GM12891 (cell line): ENCODE results near the gene BTNL3.

Experiments used
- PAX5 ChIP-seq: IDR thresholded peaks from 2 replicates; pipeline ENCODE4 v1.6.1; 2011; ENCODE audit warnings: low read length, moderate library complexity, mild to moderate bottlenecking; ENCODE audit not compliant: insufficient read depth, severe bottlenecking
- POLR2A ChIP-seq: IDR thresholded peaks from 2 replicates; pipeline ENCODE4 v1.6.1; 2011; ENCODE audit warnings: low read depth, low read length, control low read depth
- POLR2AphosphoS5 ChIP-seq: IDR thresholded peaks from 2 replicates; pipeline ENCODE4 v1.6.1; 2011; ENCODE audit warnings: low read depth, low read length, control low read depth
- POU2F2 ChIP-seq: IDR thresholded peaks from 2 replicates; pipeline ENCODE4 v1.6.1; 2011; ENCODE audit warnings: low read depth, mild to moderate bottlenecking, control low read depth, low read length, moderate library complexity
- SPI1 ChIP-seq: IDR thresholded peaks from 2 replicates; pipeline ENCODE4 v1.6.1; 2011; ENCODE audit warnings: low read depth, low read length, control low read depth
- TAF1 ChIP-seq: IDR thresholded peaks from 2 replicates; pipeline ENCODE4 v1.6.1; 2011; ENCODE audit warnings: low read depth, low read length, control low read depth

- TF ChIP-seq POLR2A: no peak
- TF ChIP-seq POLR2AphosphoS5: no peak
- no peak for TF ChIP-seq PAX5
- TF ChIP-seq SPI1: no peak
- no peak for TF ChIP-seq TAF1
- TF ChIP-seq POU2F2: no peak
These were observed 56.1 kb downstream of the BTNL3 start for GRCh38 chr5:181044662-181045305.
